K562 (cell line): ENCODE measurements around the gene PTAFR. TPM values are rescaled to one million over a fixed set of nuclear protein-coding genes. Genes with fewer than 3 reads are reported as not detected.
A peak's percentile ranks its signal among the peaks of the same experiment; 100 is the strongest.

Source experiments
- ATAC-seq: fragments of 200-7000 bp; cut with Tn5 transposase; 3 replicates; pipeline ENCODE4 v1.9.1; 2020; ENCODE audit warnings: moderate library complexity
- BruUV-seq: library from RNA; stranded (reverse); fragments of 400-500 nt; replicated peaks from 2 replicates; lab custom pipeline; 2021; lab: Mats Ljungman, UMichigan
- CTCF ChIA-PET: fragments of 300-600 bp; formaldehyde crosslinking; extraction: SDS; loops from one replicate; lab custom pipeline; 2021; ENCODE audit warnings: low intra/inter-chr PET ratio; lab: Yijun Ruan, JAX
- POLR2A ChIA-PET: fragments of 300-600, 350-650 bp; sonication (Branson Sonifier 250); formaldehyde crosslinking; extraction: SDS; loops from one replicate; lab custom pipeline; 2021; ENCODE audit warnings: antibody characterized with exemption, inconsistent platforms; lab: Yijun Ruan, JAX
- DNase-seq, 4 experiments: peaks; one replicate each; pipeline versions ENCODE4 v3.0.0 to v3.0.0-alpha.2; 2011 to 2018; ENCODE audit warnings: low spot score in 3 of 4, mixed read lengths in 3 of 4; ENCODE audit errors: extremely low read depth in 1 of 4
- FAIRE-seq: peaks from 2 replicates; lab custom pipeline; 2011; peaks lifted over from hg19 to GRCh38; lab: Jason Lieb, UNC
- H2AFZ ChIP-seq: 2 replicates; pipeline ENCODE4 v1.6.0; 2011; ENCODE audit warnings: low read depth, low read length, control low read depth, inconsistent platforms
- H3K27ac ChIP-seq: fragments of 200-600 bp; 3 replicates; pipeline ENCODE4 v1.8.0; 2011; ENCODE audit warnings: low read depth, mild to moderate bottlenecking, control low read depth, inconsistent platforms, low read length, moderate library complexity, mixed read lengths; ENCODE audit errors: extremely low read depth
- H3K27me3 ChIP-seq, 2 experiments: fragments of 300-600 bp in 1 of 2; 2 replicates in 1 of 2; 3 replicates in 1 of 2; pipeline versions ENCODE4 v1.6.0 to v1.8.0; 2011; ENCODE audit warnings: inconsistent platforms in 2 of 2, low read length in 2 of 2, mild to moderate bottlenecking in 1 of 2, mixed read lengths in 1 of 2, moderate library complexity in 1 of 2; ENCODE audit not compliant: control insufficient read depth in 2 of 2, insufficient read depth in 2 of 2
- H3K36me3 ChIP-seq: fragments of 300-600 bp; 3 replicates; pipeline ENCODE4 v1.8.0; 2011; ENCODE audit warnings: mild to moderate bottlenecking, low read length, inconsistent platforms; ENCODE audit not compliant: control insufficient read depth, insufficient read depth
- H3K4me1 ChIP-seq, 2 experiments: fragments of 200-600 bp in 1 of 2; replicated peaks in 1 of 2; 2 replicates in 1 of 2; 3 replicates in 1 of 2; pipeline versions ENCODE4 v1.5.1 to v1.8.0; 2011; ENCODE audit warnings: inconsistent platforms in 2 of 2, low read length in 2 of 2, mild to moderate bottlenecking in 1 of 2, mixed read lengths in 1 of 2, moderate library complexity in 1 of 2; ENCODE audit not compliant: control insufficient read depth in 2 of 2, insufficient read depth in 2 of 2
- H3K4me2 ChIP-seq: 2 replicates; pipeline ENCODE4 v1.6.1; 2011; ENCODE audit warnings: low read length, control low read depth, inconsistent platforms, mixed read lengths; ENCODE audit not compliant: insufficient read depth
- H3K4me3 ChIP-seq: fragments of 200-600 bp; sonication (generic), shearing (Covaris generic); 2 replicates; pipeline ENCODE4 v1.5.1; 2016; ENCODE audit warnings: control low read depth, inconsistent platforms
- H3K79me2 ChIP-seq: fragments of 200-600 bp; 3 replicates; pipeline ENCODE4 v1.8.0; 2011; ENCODE audit warnings: low read length, inconsistent platforms; ENCODE audit not compliant: control insufficient read depth, insufficient read depth
- H3K9ac ChIP-seq, 2 experiments: 2 replicates each; pipeline versions ENCODE4 v1.6.0 to v1.6.1; 2011; ENCODE audit warnings: low read depth in 2 of 2, low read length in 2 of 2, control low read depth in 1 of 2, inconsistent platforms in 1 of 2, mild to moderate bottlenecking in 1 of 2, mixed read lengths in 1 of 2; ENCODE audit not compliant: insufficient read depth in 1 of 2
- H3K9me1 ChIP-seq: one replicate; pipeline ENCODE4 v1.6.0; 2011; ENCODE audit warnings: inconsistent platforms, mild to moderate bottlenecking, low read length, moderate library complexity; ENCODE audit not compliant: control insufficient read depth, insufficient read depth
- H3K9me3 ChIP-seq: replicated peaks from 2 replicates; pipeline ENCODE4 v1.5.1; 2011; ENCODE audit warnings: low read depth, low read length, inconsistent platforms; ENCODE audit not compliant: control insufficient read depth, insufficient read depth
- H4K20me1 ChIP-seq: replicated peaks from 2 replicates; pipeline ENCODE4 v1.6.1; 2011; ENCODE audit warnings: low read length, inconsistent platforms, mixed read lengths; ENCODE audit not compliant: control insufficient read depth, insufficient read depth
- BRD4 ChIP-seq: fragments of 200-600 bp; sonication (generic); IDR thresholded peaks from 2 replicates; pipeline ENCODE4 v1.6.1; 2017; ENCODE audit warnings: inconsistent platforms
- CXXC5 ChIP-seq: fragments of 250-450 bp; sonication (Bioruptor Pico); IDR thresholded peaks from 2 replicates; pipeline ENCODE4 v1.8.0; 2022; ENCODE audit warnings: inconsistent platforms, mild to moderate bottlenecking, moderate library complexity
- E2F4 ChIP-seq: sonication (generic); formaldehyde crosslinking; IDR thresholded peaks from 2 replicates; pipeline ENCODE4 v1.8.0; 2022; ENCODE audit warnings: mild to moderate bottlenecking, low read depth, missing genetic modification reagents
- GATA2 ChIP-seq: sonication (generic); formaldehyde crosslinking; IDR thresholded peaks from 2 replicates; pipeline ENCODE4 v1.4.0; 2020; ENCODE audit warnings: mild to moderate bottlenecking, missing genetic modification reagents
- HLTF ChIP-seq: fragments of 450-650 bp; IDR thresholded peaks from 2 replicates; pipeline ENCODE4 v1.6.1; 2016
- POLR2AphosphoS2 ChIP-seq: IDR thresholded peaks from 2 replicates; pipeline ENCODE4 v1.6.1; 2012; ENCODE audit warnings: low read length, improper control_type of control experiment
- TAL1 ChIP-seq: fragments of 450-650 bp; IDR thresholded peaks from 2 replicates; pipeline ENCODE4 v1.6.1; 2016; ENCODE audit warnings: mild to moderate bottlenecking
- ZNF143 ChIP-seq: sonication (generic); formaldehyde crosslinking; IDR thresholded peaks from 2 replicates; pipeline ENCODE4 v1.9.0; 2022; ENCODE audit warnings: mild to moderate bottlenecking, missing genetic modification reagents
- ZNF174 ChIP-seq: fragments of 250-450 bp; sonication (Bioruptor Pico); IDR thresholded peaks from 2 replicates; pipeline ENCODE4 v1.4.0; 2020; ENCODE audit warnings: mild to moderate bottlenecking
- WGBS: fragments of 100-300 bp; shearing (Covaris generic); methylation state at CpG from one replicate; pipeline ENCODE4 v1.1.6; 2016; ENCODE audit warnings: low coverage, mixed read lengths; ENCODE audit not compliant: insufficient coverage; ENCODE audit errors: missing lambda C conversion rate; 5-methylcytosine and 5-hydroxymethylcytosine counted together
- in situ Hi-C: fragments of 300-500 bp; cut with MboI; formaldehyde crosslinking; loops from 4 replicates; pipeline ENCODE4 v1.15.0; 2018; ENCODE audit warnings: inconsistent platforms, mixed read lengths
- intact Hi-C: fragments of 100-400 bp; cut with micrococcal nuclease; formaldehyde crosslinking; loops from 2 replicates; pipeline ENCODE4 v1.14.2; 2022
- polyA plus RNA-seq, 8 experiments: library from polyadenylated mRNA; depleted of rRNA in 4 of 8; stranded (reverse) in 5 of 8; unstranded in 3 of 8; fragments of >200 nt; fragmentation: Nextera tagmentation in 2 of 8; fragmentation: Illumina TruSeq in 1 of 8; extraction: Ambion mirVana in 2 of 8; extraction: Trizol in 1 of 8; gene quantifications; 2 replicates each; pipeline versions ENCODE4 v1.2.1 to v1.2.3, GENCODE V29; 2011 to 2014; ENCODE audit warnings: inconsistent platforms in 1 of 8, missing spikeins in 1 of 8
- total RNA-seq, 7 experiments: library from RNA; depleted of rRNA in 6 of 7; stranded (reverse); fragments of >200 nt in 6 of 7; fragmentation: Illumina TruSeq in 2 of 7; extraction: Trizol in 2 of 7; gene quantifications; 2 replicates each; pipeline versions ENCODE4 v1.2.1 to v1.2.3, GENCODE V29; 2011 to 2021; ENCODE audit warnings: low replicate concordance in 1 of 7
- TF ChIP-seq, protein P1 (sequence below): fragments of 250-450 bp; sonication (Bioruptor Pico); IDR thresholded peaks from 2 replicates; pipeline ENCODE4 v1.9.0; 2021; ENCODE audit warnings: mild to moderate bottlenecking, inconsistent platforms
- TF ChIP-seq, protein P2 (sequence below): sonication (generic); formaldehyde crosslinking; IDR thresholded peaks from 2 replicates; pipeline ENCODE4 v1.8.0; 2022; ENCODE audit warnings: mild to moderate bottlenecking, missing genetic modification reagents
- TF ChIP-seq, protein P3 (sequence below): sonication (generic); formaldehyde crosslinking; IDR thresholded peaks from 2 replicates; pipeline ENCODE4 v1.8.0; 2023; ENCODE audit warnings: mild to moderate bottlenecking, missing genetic modification reagents
- TF ChIP-seq, protein P4 (sequence below): fragments of 150-350 bp; conservative IDR thresholded peaks from 2 replicates; pipeline ENCODE4 v1.6.1; 2014; ENCODE audit warnings: low read length

PTAFR gene
- total and polyA plus RNA-seq, 9 of the 15 experiments (the other 6 are each of a cell fraction or from before 2014, with no cell fraction given) = 0.15 to 0.55 (median 0.40) TPM; not detected in 1

- TF ChIP-seq GATA2 (CRISPR knock-in tag) = peak; percentile 37; the same call in 1 of the 2 replicates
- TF ChIP-seq, protein P1, sequence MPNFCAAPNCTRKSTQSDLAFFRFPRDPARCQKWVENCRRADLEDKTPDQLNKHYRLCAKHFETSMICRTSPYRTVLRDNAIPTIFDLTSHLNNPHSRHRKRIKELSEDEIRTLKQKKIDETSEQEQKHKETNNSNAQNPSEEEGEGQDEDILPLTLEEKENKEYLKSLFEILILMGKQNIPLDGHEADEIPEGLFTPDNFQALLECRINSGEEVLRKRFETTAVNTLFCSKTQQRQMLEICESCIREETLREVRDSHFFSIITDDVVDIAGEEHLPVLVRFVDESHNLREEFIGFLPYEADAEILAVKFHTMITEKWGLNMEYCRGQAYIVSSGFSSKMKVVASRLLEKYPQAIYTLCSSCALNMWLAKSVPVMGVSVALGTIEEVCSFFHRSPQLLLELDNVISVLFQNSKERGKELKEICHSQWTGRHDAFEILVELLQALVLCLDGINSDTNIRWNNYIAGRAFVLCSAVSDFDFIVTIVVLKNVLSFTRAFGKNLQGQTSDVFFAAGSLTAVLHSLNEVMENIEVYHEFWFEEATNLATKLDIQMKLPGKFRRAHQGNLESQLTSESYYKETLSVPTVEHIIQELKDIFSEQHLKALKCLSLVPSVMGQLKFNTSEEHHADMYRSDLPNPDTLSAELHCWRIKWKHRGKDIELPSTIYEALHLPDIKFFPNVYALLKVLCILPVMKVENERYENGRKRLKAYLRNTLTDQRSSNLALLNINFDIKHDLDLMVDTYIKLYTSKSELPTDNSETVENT (CRISPR knock-in tag) = no peak
- peak; percentile 52; the same call in 1 of the 2 replicates for TF ChIP-seq BRD4
- peak; percentile 45 for TF ChIP-seq TAL1
- peak; percentile 58 for TF ChIP-seq CXXC5 (CRISPR knock-in tag)
- TF ChIP-seq, all 486 proteins: peak for 73
Measured at GRCh38 chr1:28115267-28115666, 61.2 kb downstream of the PTAFR start (continued).

GRCh38 chr1:28114844-28115243, 61.6 kb downstream of the PTAFR start:
- H3K4me1 ChIP-seq = peaks cover 7 to 21% of the 10 kb centered on the region in 2 experiments; a peak in 4 of 5 replicates
- 65% methylated on average over 2 of the region's 2 CpGs for WGBS
- no peaks in the 10 kb centered on the region for H4K20me1 ChIP-seq
- H2AFZ ChIP-seq = peak overlapping the region; percentile 72
- in situ Hi-C loops (no loop called here), intact Hi-C loops (no loop called here)
- FAIRE-seq = no peak
- H3K36me3 ChIP-seq = no peaks in the 10 kb centered on the region
- H3K4me3 ChIP-seq = no peak overlapping the region
- H3K9me3 ChIP-seq = no peaks in the 10 kb centered on the region
- no peak for DNase-seq
- ATAC-seq = no peak
- no peaks in the 10 kb centered on the region for H3K9me1 ChIP-seq
- H3K9ac ChIP-seq = no peak overlapping the region; a peak in 1 of 4 replicates
- ChIA-PET POLR2A (interaction anchor here (0.5 to 1.6 kb wide), 3 partner anchors 10 to 360 kb away, joined by 3 to 5 read pairs (median 3); no protein-coding TSS in a partner anchor), CTCF (no interaction called here)
- H3K27me3 ChIP-seq = no peaks in the 10 kb centered on the region
- H3K79me2 ChIP-seq = no peaks in the 10 kb centered on the region
- no peak overlapping the region for H3K4me2 ChIP-seq
- no TSS peak for BruUV-seq
- peak overlapping the region; percentile 38; the same call in 1 of the 3 replicates for H3K27ac ChIP-seq
- TF ChIP-seq, protein P2, sequence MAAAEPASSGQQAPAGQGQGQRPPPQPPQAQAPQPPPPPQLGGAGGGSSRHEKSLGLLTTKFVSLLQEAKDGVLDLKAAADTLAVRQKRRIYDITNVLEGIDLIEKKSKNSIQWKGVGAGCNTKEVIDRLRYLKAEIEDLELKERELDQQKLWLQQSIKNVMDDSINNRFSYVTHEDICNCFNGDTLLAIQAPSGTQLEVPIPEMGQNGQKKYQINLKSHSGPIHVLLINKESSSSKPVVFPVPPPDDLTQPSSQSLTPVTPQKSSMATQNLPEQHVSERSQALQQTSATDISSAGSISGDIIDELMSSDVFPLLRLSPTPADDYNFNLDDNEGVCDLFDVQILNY (CRISPR knock-in tag) = no peak
- TF ChIP-seq HLTF (no peak), ZNF174 (no peak), E2F4 (CRISPR knock-in tag) (no peak), POLR2AphosphoS2 (no peak), ZNF143 (CRISPR knock-in tag) (no peak)
- TF ChIP-seq, protein P3, sequence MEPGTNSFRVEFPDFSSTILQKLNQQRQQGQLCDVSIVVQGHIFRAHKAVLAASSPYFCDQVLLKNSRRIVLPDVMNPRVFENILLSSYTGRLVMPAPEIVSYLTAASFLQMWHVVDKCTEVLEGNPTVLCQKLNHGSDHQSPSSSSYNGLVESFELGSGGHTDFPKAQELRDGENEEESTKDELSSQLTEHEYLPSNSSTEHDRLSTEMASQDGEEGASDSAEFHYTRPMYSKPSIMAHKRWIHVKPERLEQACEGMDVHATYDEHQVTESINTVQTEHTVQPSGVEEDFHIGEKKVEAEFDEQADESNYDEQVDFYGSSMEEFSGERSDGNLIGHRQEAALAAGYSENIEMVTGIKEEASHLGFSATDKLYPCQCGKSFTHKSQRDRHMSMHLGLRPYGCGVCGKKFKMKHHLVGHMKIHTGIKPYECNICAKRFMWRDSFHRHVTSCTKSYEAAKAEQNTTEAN (CRISPR knock-in tag) = no peak
- TF ChIP-seq, protein P4, sequence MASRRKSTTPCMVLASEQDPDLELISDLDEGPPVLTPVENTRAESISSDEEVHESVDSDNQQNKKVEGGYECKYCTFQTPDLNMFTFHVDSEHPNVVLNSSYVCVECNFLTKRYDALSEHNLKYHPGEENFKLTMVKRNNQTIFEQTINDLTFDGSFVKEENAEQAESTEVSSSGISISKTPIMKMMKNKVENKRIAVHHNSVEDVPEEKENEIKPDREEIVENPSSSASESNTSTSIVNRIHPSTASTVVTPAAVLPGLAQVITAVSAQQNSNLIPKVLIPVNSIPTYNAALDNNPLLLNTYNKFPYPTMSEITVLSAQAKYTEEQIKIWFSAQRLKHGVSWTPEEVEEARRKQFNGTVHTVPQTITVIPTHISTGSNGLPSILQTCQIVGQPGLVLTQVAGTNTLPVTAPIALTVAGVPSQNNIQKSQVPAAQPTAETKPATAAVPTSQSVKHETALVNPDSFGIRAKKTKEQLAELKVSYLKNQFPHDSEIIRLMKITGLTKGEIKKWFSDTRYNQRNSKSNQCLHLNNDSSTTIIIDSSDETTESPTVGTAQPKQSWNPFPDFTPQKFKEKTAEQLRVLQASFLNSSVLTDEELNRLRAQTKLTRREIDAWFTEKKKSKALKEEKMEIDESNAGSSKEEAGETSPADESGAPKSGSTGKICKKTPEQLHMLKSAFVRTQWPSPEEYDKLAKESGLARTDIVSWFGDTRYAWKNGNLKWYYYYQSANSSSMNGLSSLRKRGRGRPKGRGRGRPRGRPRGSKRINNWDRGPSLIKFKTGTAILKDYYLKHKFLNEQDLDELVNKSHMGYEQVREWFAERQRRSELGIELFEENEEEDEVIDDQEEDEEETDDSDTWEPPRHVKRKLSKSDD = no peak
